ENCODE measurements around the gene NUDT2. TPM values are rescaled to one million over a fixed set of nuclear protein-coding genes. Genes with fewer than 3 reads are reported as not detected.

The NUDT2 gene
- total RNA-seq, 1 donor from 2014 or later = 50.3 TPM

DNA sequence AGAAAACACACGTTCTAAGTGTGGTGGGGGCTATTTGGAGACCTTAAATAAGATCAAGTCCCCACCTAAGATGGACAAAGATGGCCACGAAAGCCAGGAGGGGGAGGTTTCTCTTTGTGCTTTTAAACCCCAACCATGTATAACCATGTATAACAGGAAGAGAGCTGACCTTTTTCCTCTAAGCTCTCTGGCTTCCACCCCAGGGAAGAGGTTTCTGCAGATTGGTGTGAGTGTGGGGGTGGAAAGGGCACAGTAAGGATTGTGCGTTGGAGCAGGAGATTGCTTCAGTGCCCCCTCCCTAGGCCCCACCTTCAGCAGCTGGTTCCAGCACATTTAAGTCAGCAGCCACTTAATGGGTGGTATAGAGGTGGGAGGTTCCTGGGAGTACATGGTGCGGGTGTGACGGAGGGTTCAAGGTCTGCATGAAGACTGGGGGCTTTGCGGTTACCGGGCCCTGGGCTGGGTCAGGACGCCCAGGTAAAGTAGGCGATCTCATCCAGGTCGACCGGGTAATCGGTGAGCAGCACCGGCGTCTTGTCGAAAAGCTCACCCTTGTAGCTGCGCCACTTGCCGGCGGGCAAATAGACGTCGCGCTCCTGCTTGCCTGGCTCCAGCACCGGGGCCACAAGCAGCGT lies 41.1 kb downstream of the NUDT2 start:
- FAIRE-seq = no peak
- Histone ChIP-seq H3K36me3 (ENCODE audit: control insufficient read depth, insufficient read depth, low read length) (peaks cover 23% of the 10 kb centered on the region), H3K4me3 (ENCODE audit: low read depth, low read length) (no peak overlapping the region), H3K27me3 (ENCODE audit: control insufficient read depth, insufficient read depth, low read length) (no peaks in the 10 kb centered on the region)
- TF ChIP-seq, protein P1, sequence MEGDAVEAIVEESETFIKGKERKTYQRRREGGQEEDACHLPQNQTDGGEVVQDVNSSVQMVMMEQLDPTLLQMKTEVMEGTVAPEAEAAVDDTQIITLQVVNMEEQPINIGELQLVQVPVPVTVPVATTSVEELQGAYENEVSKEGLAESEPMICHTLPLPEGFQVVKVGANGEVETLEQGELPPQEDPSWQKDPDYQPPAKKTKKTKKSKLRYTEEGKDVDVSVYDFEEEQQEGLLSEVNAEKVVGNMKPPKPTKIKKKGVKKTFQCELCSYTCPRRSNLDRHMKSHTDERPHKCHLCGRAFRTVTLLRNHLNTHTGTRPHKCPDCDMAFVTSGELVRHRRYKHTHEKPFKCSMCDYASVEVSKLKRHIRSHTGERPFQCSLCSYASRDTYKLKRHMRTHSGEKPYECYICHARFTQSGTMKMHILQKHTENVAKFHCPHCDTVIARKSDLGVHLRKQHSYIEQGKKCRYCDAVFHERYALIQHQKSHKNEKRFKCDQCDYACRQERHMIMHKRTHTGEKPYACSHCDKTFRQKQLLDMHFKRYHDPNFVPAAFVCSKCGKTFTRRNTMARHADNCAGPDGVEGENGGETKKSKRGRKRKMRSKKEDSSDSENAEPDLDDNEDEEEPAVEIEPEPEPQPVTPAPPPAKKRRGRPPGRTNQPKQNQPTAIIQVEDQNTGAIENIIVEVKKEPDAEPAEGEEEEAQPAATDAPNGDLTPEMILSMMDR (IDR thresholded peaks at IDR 0.05; ENCODE audit: insufficient read depth, low read length, severe bottlenecking) = no peak
- DNase-seq (ENCODE audit: low read depth) = no peak

DNA sequence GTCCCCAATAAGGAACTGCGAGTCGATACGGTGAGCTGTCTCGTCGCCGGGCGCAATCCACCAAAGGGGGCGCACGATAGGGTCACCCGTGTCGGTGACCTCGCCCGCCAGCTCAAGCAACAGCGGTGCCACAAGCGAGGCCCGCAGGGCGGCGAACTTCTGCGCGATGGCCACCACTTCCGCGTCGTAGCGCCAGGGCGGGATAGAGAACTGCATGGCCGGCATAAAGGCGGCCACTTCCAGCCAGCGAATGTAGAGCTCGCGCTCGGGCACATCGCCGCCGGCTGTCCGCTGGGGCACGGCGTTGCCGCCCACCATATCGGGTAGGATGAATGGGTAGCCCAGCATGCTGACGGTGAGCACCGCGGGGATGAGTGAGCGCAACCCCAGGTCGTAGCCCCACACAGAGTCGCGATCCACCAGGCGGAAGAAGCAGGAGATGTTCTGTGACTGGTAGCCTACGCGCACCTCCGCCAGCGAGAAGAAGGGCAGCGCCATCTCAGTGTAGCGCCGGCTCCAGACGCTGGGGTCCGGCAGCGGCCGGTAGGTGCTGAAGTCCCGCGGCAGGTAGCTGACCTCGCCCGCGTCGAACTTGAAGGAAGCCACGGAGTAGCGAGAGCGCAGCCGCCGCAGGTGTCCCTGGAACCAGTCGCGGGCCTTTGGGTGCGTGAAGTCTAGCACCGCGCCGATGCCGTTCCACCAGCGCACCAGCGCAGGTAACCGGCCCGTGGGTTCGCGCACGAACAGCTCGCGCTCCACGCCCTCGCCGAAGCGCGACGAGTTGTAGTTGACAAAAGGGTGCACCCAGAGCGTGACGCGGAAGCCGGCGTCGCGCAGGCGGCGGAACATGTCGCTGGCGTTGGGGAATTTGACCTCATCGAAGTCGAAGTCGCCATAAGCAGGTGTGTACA lies 41.9 kb downstream of the NUDT2 start:
- FAIRE-seq = no peak

DNA sequence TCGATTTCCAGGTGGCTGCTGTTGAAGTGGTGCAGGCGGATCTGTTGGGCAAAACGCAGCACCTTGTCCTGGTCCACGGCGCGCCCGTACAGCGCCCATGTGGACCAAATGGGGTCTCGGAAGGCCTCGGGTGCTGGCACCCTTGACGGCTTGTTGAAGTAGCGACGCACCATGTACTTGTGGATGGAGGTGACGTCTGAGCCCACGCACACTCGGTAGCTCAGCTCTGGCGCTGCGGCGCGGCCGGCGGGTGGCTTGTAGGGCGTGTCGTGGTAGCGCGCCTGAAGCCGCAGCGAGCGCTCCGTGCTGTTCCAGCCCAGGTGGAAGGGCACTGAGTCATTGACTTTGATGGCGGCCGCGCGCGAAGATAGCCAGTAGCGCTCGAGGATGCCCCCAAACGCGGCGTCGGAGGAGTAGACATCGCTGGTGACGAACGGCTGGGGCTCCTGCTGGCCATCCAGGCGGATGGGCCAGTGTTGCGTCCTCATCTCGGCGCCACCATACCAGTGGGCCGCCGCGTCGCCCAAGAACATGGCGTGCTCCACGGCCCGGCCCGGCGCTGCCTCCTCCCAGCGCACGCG lies 42.6 kb downstream of the NUDT2 start:
- TF ChIP-seq, protein P1 (IDR thresholded peaks at IDR 0.05; ENCODE audit: insufficient read depth, low read length, severe bottlenecking) = no peak
- no peak for DNase-seq (ENCODE audit: low read depth)
- H3K27me3 ChIP-seq (ENCODE audit: control insufficient read depth, insufficient read depth, low read length) = no peaks in the 10 kb centered on the region
- H3K4me3 ChIP-seq (ENCODE audit: low read depth, low read length) = no peak overlapping the region
- peaks cover 23% of the 10 kb centered on the region for H3K36me3 ChIP-seq (ENCODE audit: control insufficient read depth, insufficient read depth, low read length)
- FAIRE-seq = no peak

More for the DNA sequence above, 41.9 kb downstream of the NUDT2 start:
- TF ChIP-seq, protein P1 (IDR thresholded peaks at IDR 0.05; ENCODE audit: insufficient read depth, low read length, severe bottlenecking) = no peak
- Histone ChIP-seq H3K36me3 (ENCODE audit: control insufficient read depth, insufficient read depth, low read length) (peaks cover 23% of the 10 kb centered on the region), H3K27me3 (ENCODE audit: control insufficient read depth, insufficient read depth, low read length) (no peaks in the 10 kb centered on the region), H3K4me3 (ENCODE audit: low read depth, low read length) (no peak overlapping the region)
- DNase-seq (ENCODE audit: low read depth) = no peak

DNA sequence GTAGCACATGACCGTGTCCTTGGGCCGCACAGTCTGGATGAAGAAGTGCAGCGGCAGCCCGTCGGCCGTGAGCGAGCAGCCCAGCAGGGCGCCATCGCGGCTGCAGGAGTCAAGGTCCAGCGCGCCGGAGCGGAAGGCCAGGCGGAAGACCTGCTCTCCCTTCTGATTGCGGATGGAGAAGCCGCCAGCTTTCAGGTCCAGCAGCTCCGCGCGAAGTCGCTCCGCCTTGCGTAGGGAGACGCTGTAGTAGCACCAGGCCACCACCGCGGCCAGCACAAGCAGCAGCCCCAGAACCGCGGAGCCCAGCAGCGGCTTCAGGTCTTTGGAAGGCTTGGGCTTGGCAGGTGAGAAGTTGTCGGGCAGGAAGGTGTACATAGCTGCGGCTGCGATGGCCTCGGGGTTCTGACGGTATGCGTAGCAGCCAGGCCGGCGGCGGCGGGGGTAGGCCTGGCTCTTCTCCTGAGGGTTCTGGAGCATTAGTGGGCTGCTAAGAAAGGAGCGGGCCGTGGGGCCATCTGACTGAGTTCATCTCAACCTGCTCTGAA lies 43.2 kb downstream of the NUDT2 start:
- Histone ChIP-seq H3K27me3 (ENCODE audit: control insufficient read depth, insufficient read depth, low read length) (no peaks in the 10 kb centered on the region), H3K4me3 (ENCODE audit: low read depth, low read length) (no peak overlapping the region), H3K36me3 (ENCODE audit: control insufficient read depth, insufficient read depth, low read length) (peaks cover 23% of the 10 kb centered on the region)
- TF ChIP-seq, protein P1 (IDR thresholded peaks at IDR 0.05; ENCODE audit: insufficient read depth, low read length, severe bottlenecking) = no peak
- DNase-seq (ENCODE audit: low read depth) (no peak), FAIRE-seq (no peak)

DNA sequence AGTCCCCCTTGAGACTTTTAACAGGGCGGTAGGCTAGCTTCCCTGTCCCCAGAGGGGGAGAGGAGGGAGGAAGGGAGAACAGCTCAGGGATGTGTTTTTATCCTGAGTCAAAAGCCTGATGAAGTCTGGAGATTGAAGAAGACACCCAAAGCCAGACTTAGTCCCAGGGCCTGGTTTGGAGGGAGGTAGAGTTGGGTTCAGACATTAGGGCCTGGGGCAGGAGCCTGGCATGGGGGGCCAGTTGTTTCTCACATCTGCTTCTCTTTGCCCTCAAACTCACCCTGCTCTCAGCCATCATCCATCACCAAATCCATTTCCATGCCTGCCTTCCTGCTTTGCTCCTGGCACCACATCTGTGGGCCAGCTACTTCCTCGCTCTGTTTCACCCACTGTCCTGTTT lies 44.4 kb downstream of the NUDT2 start:
- TF ChIP-seq, protein P1 (IDR thresholded peaks at IDR 0.05; ENCODE audit: insufficient read depth, low read length, severe bottlenecking) = no peak
- DNase-seq (ENCODE audit: low read depth) (no peak), FAIRE-seq (no peak)
- H3K27me3 ChIP-seq (ENCODE audit: control insufficient read depth, insufficient read depth, low read length) = no peaks in the 10 kb centered on the region
- H3K36me3 ChIP-seq (ENCODE audit: control insufficient read depth, insufficient read depth, low read length) = peaks cover 23% of the 10 kb centered on the region
- H3K4me3 ChIP-seq (ENCODE audit: low read depth, low read length) = no peak overlapping the region

Measured in bronchial epithelial cell (primary cell).